Brain microvascular endothelial cell (primary cell): ENCODE data around the gene TXNRD2.
"Not testable (repeated sequence)": the region's sequence is repeated elsewhere in the genome, so short reads cannot be mapped to it uniquely, and the experiment has no call there.

Experiments
- DNase-seq: peaks from one replicate; pipeline ENCODE4 v3.0.0-alpha.2; 2020
- H3K27ac ChIP-seq: fragments of 250-450 bp; sonication (Bioruptor Pico); 2 replicates; pipeline ENCODE4 v1.5.1; 2020; ENCODE audit warnings: mild to moderate bottlenecking, moderate library complexity
- H3K27me3 ChIP-seq: fragments of 250-450 bp; sonication (Bioruptor Pico); replicated peaks from 2 replicates; pipeline ENCODE4 v1.5.1; 2020; ENCODE audit warnings: mild to moderate bottlenecking
- H3K36me3 ChIP-seq: fragments of 250-450 bp; sonication (Bioruptor Pico); replicated peaks from 2 replicates; pipeline ENCODE4 v1.5.1; 2020; ENCODE audit warnings: mild to moderate bottlenecking
- H3K4me3 ChIP-seq: 2 replicates; pipeline ENCODE4 v1.5.1; 2011; ENCODE audit warnings: low read depth, mild to moderate bottlenecking, control low read depth, low read length, moderate library complexity
- CTCF ChIP-seq: IDR thresholded peaks from 2 replicates; pipeline ENCODE4 v1.5.1; 2011; ENCODE audit warnings: low read depth, mild to moderate bottlenecking, moderate library complexity, low read length, control low read depth, inconsistent platforms; ENCODE audit errors: missing control alignments
- in situ Hi-C: cut with HindIII; loops from 2 replicates; pipeline ENCODE4 v1.10.0; 2017; ENCODE audit warnings: low sequenced_read_pairs, low pct_ligation_motif_present

The TXNRD2 gene

DNA sequence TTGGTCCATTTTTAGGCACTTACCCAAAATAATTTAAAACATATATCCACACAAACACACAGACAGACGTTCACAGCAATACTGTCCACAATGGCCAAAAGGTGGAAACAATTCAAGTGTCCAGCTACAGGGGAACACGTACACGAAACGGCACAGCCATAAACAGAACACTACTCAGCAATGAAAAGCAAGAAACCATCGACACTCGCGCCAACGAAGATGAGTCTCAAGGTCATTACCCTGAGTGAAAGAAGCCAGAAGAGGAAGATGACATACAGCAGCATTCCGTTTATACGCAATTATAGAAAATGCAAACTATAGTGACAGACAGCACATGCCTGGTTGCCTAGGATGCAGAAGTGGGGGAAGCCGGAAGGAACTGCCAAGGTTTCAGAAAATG lies 13.4 kb downstream of the TXNRD2 start:
- H3K27ac ChIP-seq, result no peak overlapping the region
- no peaks in the 10 kb centered on the region for H3K36me3 ChIP-seq
- no peak overlapping the region for H3K4me3 ChIP-seq
- no peaks in the 10 kb centered on the region for H3K27me3 ChIP-seq
- in situ Hi-C loops, result no loop called here
- TF ChIP-seq CTCF, result no peak
- DNase-seq, result no peak

DNA sequence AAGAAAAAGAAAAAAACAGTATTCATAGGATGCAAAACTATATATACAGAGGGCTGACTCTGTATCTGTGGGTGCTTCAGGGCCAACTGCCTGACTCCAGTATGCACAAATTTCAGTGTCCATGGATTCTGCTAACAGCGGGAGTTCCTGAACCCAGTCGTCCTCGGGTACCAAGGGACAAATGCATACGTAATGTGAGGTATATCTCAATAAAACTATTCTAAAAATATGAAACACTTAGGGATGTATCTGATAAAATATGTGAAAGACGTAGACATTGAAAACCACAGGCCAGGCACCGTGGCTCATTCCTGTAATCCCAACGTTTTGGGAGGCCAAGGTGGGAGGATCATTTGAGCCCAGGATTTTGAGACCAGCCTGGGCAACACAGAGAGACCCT lies 13.9 kb downstream of the TXNRD2 start:
- no peak for TF ChIP-seq CTCF
- in situ Hi-C loops, result no loop called here
- Histone ChIP-seq H3K27ac (no peak overlapping the region), H3K4me3 (no peak overlapping the region), H3K27me3 (no peaks in the 10 kb centered on the region), H3K36me3 (no peaks in the 10 kb centered on the region)
- no peak for DNase-seq

DNA sequence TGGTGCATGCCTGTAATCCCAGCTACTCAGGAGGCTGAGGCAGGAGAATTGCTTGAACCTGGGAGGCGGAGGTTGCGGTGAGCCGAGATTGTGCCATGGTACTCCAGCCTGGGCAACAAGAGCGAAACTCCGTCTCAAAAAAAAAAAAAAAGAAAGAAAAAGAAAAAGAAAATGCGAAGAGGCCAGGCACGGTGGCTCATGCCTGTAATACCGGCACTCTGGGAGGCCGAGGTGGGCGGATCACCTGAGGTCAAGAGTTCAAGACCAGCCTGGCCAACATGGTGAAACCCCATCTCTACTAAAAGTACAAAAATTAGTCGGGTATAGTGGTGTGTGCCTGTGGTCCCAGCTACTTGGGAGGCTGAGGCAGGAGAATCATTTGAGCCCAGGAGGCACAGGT lies 15.6 kb downstream of the TXNRD2 start:
- DNase-seq, H3K27ac ChIP-seq, H3K4me3 ChIP-seq, in situ Hi-C loops, H3K27me3 ChIP-seq, H3K36me3 ChIP-seq: not testable (repeated sequence)

- H3K4me3 ChIP-seq, result no peak overlapping the region
- H3K36me3 ChIP-seq, result no peaks in the 10 kb centered on the region
- in situ Hi-C loops, result no loop called here
- TF ChIP-seq CTCF, result no peak
- DNase-seq, result no peak
- H3K27ac ChIP-seq, result no peak overlapping the region
- no peaks in the 10 kb centered on the region for H3K27me3 ChIP-seq
Observed at GRCh38 chr22:19923914-19924513, 17.6 kb downstream of the TXNRD2 start.

GRCh38 chr22:19921544-19922081 lies 20.0 kb downstream of the TXNRD2 start:
- H3K4me3 ChIP-seq, result no peak overlapping the region
- TF ChIP-seq CTCF, result no peak
- no peaks in the 10 kb centered on the region for H3K27me3 ChIP-seq
- no peak for DNase-seq
- no peak overlapping the region for H3K27ac ChIP-seq
- in situ Hi-C loops, result no loop called here
- H3K36me3 ChIP-seq, result peaks cover 19% of the 10 kb centered on the region

- Histone ChIP-seq H3K27me3 (no peaks in the 10 kb centered on the region), H3K4me3 (no peak overlapping the region), H3K27ac (no peak overlapping the region), H3K36me3 (peaks cover 31% of the 10 kb centered on the region)
- TF ChIP-seq CTCF, result no peak
- in situ Hi-C loops, result no loop called here
- no peak for DNase-seq
Observed at GRCh38 chr22:19919701-19920363, 21.8 kb downstream of the TXNRD2 start.
